Vagina (tissue), 2 donors: ENCODE data around the gene CLNS1A. TPM values are rescaled to one million over a fixed set of nuclear protein-coding genes. Genes with fewer than 3 reads are reported as not detected.
A peak's percentile ranks its signal among the peaks of the same experiment; 100 is the strongest.

Experiments
- DNase-seq, 2 donors: peaks; one replicate each; pipeline ENCODE4 v3.0.0-alpha.2; 2017; ENCODE audit errors: extremely low spot score in 2 of 2
- H3K27ac ChIP-seq: fragments of 200-600 bp; sonication (generic); one replicate; pipeline ENCODE4 v1.5.1; 2019
- H3K27me3 ChIP-seq: fragments of 200-600 bp; sonication (generic); one replicate; pipeline ENCODE4 v1.5.1; 2019
- H3K36me3 ChIP-seq, 2 donors: fragments of 200-600 bp; sonication (generic); one replicate each; pipeline ENCODE4 v1.5.1; 2017 to 2019
- H3K4me1 ChIP-seq: fragments of 200-600 bp; sonication (generic); one replicate; pipeline ENCODE4 v1.5.1; 2019
- H3K4me3 ChIP-seq, 2 donors: fragments of 200-600 bp; sonication (generic); 1 replicate in 1 of 2; 2 replicates in 1 of 2; pipeline ENCODE4 v1.5.1; 2016 to 2019
- H3K9me3 ChIP-seq: fragments of 200-600 bp; sonication (generic); one replicate; pipeline ENCODE4 v1.5.1; 2019
- POLR2A ChIP-seq, 2 donors: fragments of 450-650 bp; IDR thresholded peaks; one replicate each; pipeline ENCODE4 v1.6.1; 2017; ENCODE audit warnings: antibody characterized with exemption in 2 of 2, mild to moderate bottlenecking in 2 of 2, moderate library complexity in 2 of 2
- POLR2AphosphoS5 ChIP-seq, 2 donors: sonication (generic); formaldehyde crosslinking; IDR thresholded peaks; one replicate each; pipeline ENCODE4 v1.9.0; 2017; ENCODE audit warnings: antibody characterized with exemption in 2 of 2, mild to moderate bottlenecking in 2 of 2, low read depth in 1 of 2; ENCODE audit not compliant: insufficient read depth in 1 of 2
- intact Hi-C: fragments of 100-400 bp; cut with DNase I; formaldehyde crosslinking; loops from one replicate; pipeline ENCODE4 v1.15.1; 2023
- total RNA-seq: library from RNA; depleted of rRNA; stranded (reverse); fragments of >200 nt; gene quantifications from one replicate; pipeline ENCODE4 v1.2.3, GENCODE V29; 2016
- TF ChIP-seq, protein P1 (sequence below), 3 experiments: fragments of 450-650 bp in 2 of 3; fragments of 200-600 bp in 1 of 3; sonication (generic) in 1 of 3; IDR thresholded peaks; one replicate each; pipeline ENCODE4 v1.5.1; 2017 to 2019; ENCODE audit warnings: antibody characterized with exemption in 3 of 3, mild to moderate bottlenecking in 2 of 3, moderate library complexity in 2 of 3

The CLNS1A gene
- total RNA-seq, 1 donor from 2014 or later: 67.0 TPM

DNA sequence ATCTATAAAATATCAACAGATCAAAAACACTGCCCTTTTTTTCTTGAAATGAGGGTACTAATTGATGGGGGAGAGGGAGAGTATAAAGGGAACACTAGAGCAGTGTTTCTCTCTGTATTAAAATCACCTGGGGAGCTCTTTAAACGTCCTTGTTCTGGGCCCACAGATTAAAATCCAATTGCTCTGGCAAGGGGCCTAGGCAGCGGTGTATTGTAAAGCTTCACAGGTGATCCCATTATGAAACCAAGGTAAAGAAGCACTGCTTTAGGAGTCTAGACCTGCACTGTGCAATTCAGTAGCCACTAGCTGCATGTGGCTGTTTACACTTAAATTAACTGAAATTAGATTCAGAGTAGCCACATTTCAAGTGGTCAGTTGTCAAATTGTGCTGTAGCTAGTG, 44.9 kb downstream of the CLNS1A start:
- no peaks in the 10 kb centered on the region for H3K27me3 ChIP-seq
- no peaks in the 10 kb centered on the region for H3K9me3 ChIP-seq
- DNase-seq: no peak
- no peaks in the 10 kb centered on the region for H3K4me1 ChIP-seq
- intact Hi-C loops: no loop called here
- no peak overlapping the region for H3K4me3 ChIP-seq
- no peaks in the 10 kb centered on the region for H3K36me3 ChIP-seq
- no peak overlapping the region for H3K27ac ChIP-seq
- no peak for TF ChIP-seq POLR2AphosphoS5 (IDR thresholded peaks at IDR 0.05; ENCODE audit: insufficient read depth in 1 of 2, low read depth in 1 of 2)
- TF ChIP-seq POLR2A (IDR thresholded peaks at IDR 0.05): no peak
- TF ChIP-seq, protein P1, sequence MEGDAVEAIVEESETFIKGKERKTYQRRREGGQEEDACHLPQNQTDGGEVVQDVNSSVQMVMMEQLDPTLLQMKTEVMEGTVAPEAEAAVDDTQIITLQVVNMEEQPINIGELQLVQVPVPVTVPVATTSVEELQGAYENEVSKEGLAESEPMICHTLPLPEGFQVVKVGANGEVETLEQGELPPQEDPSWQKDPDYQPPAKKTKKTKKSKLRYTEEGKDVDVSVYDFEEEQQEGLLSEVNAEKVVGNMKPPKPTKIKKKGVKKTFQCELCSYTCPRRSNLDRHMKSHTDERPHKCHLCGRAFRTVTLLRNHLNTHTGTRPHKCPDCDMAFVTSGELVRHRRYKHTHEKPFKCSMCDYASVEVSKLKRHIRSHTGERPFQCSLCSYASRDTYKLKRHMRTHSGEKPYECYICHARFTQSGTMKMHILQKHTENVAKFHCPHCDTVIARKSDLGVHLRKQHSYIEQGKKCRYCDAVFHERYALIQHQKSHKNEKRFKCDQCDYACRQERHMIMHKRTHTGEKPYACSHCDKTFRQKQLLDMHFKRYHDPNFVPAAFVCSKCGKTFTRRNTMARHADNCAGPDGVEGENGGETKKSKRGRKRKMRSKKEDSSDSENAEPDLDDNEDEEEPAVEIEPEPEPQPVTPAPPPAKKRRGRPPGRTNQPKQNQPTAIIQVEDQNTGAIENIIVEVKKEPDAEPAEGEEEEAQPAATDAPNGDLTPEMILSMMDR (IDR thresholded peaks at IDR 0.05): no peak

DNA sequence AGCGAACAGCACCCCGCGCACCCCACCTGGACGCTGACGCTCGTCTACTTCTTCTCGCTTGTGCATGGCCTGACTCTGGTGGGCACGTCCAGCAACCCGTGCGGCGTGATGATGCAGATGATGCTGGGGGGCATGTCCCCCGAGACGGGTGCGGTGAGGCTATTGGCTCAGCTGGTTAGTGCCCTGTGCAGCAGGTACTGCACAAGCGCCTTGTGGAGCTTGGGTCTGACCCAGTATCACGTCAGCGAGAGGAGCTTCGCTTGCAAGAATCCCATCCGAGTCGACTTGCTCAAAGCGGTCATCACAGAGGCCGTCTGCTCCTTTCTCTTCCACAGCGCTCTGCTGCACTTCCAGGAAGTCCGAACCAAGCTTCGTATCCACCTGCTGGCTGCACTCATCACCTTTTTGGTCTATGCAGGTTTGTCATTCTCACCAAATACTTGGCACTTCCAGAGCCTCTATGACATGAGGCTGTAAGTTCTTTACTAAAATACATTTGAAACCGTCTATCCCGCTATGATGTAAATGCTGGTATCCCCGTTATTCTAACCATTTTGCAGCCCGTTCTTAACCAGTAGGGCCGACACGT, 47.3 kb downstream of the CLNS1A start:
- no peak for DNase-seq
- no peaks in the 10 kb centered on the region for H3K36me3 ChIP-seq
- no peaks in the 10 kb centered on the region for H3K9me3 ChIP-seq
- peak overlapping the region; percentile 60 to 76 for H3K4me3 ChIP-seq
- peak overlapping the region; percentile 82 for H3K27ac ChIP-seq
- no peaks in the 10 kb centered on the region for H3K4me1 ChIP-seq
- intact Hi-C loops: no loop called here
- TF ChIP-seq POLR2AphosphoS5 (IDR thresholded peaks at IDR 0.05; ENCODE audit: insufficient read depth in 1 of 2, low read depth in 1 of 2): peak in 1 of 2 donors; percentile 51
- TF ChIP-seq POLR2A (IDR thresholded peaks at IDR 0.05): no peak
- TF ChIP-seq, protein P1 (IDR thresholded peaks at IDR 0.05): no peak
- H3K27me3 ChIP-seq: no peaks in the 10 kb centered on the region

DNA sequence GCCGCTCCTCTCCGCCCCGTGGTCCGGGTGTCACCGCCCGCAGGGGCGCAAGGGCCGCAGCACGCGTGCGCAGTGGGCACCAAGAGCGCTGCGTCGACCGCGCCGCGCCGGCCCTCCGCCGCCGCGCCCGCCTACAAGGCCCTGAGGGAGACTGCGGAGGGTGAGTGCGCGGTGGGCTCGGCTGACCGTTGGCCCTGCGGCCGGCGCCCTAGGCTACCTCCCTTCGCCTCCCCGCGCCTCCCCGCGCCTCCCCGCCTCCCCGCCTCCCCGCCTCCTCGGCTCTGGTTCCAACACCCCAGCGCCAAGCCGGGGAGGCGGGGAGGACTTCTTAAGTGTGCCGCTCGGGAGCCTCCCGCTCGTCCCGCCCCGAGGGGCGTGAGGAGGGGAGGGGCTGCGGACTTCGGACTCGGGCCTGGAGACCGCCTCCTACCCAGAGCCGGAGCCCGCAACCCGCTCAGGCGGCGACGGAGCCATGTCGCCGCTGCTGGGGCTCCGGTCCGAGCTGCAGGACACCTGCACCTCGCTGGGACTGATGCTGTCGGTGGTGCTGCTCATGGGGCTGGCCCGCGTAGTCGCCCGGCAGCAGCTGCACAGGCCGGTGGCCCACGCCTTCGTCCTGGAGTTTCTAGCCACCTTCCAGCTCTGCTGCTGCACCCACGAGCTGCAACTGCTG, 47.9 kb downstream of the CLNS1A start, which contains the start of gene AQP11:
Gene AQP11 (plus strand): TSS at position 433 of the 673 bp plus-strand sequence. CDS start 40 bp downstream, at position 473.
- intact Hi-C loops: no loop called here
- no peaks in the 10 kb centered on the region for H3K9me3 ChIP-seq
- no peaks in the 10 kb centered on the region for H3K27me3 ChIP-seq
- H3K27ac ChIP-seq: peak within 1 kb of the TSS; percentile 82
- H3K4me3 ChIP-seq: peak within 1 kb of the TSS; percentile 60 to 76
- no peaks in the 10 kb centered on the region for H3K36me3 ChIP-seq
- TF ChIP-seq, protein P1 (IDR thresholded peaks at IDR 0.05): no peak
- no peak for TF ChIP-seq POLR2A (IDR thresholded peaks at IDR 0.05)
- TF ChIP-seq POLR2AphosphoS5 (IDR thresholded peaks at IDR 0.05; ENCODE audit: insufficient read depth in 1 of 2, low read depth in 1 of 2): peak in 1 of 2 donors; percentile 57
- DNase-seq: no peak
- H3K4me1 ChIP-seq: no peaks in the 10 kb centered on the region

- no peaks in the 10 kb centered on the region for H3K4me1 ChIP-seq
- intact Hi-C loops: no loop called here
- H3K27me3 ChIP-seq: no peaks in the 10 kb centered on the region
- TF ChIP-seq, protein P1 (IDR thresholded peaks at IDR 0.05): no peak
- TF ChIP-seq POLR2A (IDR thresholded peaks at IDR 0.05) (no peak), POLR2AphosphoS5 (IDR thresholded peaks at IDR 0.05; ENCODE audit: insufficient read depth in 1 of 2, low read depth in 1 of 2) (no peak)
- no peak for DNase-seq
- H3K9me3 ChIP-seq: no peaks in the 10 kb centered on the region
- H3K27ac ChIP-seq: peak overlapping the region; percentile 82
- peak overlapping the region; percentile 60 to 76 for H3K4me3 ChIP-seq
- no peaks in the 10 kb centered on the region for H3K36me3 ChIP-seq
Observed at GRCh38 chr11:77589181-77589520, 48.4 kb downstream of the CLNS1A start.
